ENCODE data around the gene PTCH1.
A peak's percentile ranks its signal among the peaks of the same experiment; 100 is the strongest.

The PTCH1 gene

GRCh38 chr9:95512709-95513095, 4.1 kb downstream of the PTCH1 start:
- no peak for DNase-seq (ENCODE audit: low spot score)

- no peak for DNase-seq (ENCODE audit: low spot score)
Observed at GRCh38 chr9:95511952-95512708, 4.6 kb downstream of the PTCH1 start.

- no peak for DNase-seq (ENCODE audit: low spot score)
Observed at GRCh38 chr9:95511616-95511931, 5.2 kb downstream of the PTCH1 start.

- peak; percentile 79 for DNase-seq (ENCODE audit: low spot score)
Observed at GRCh38 chr9:95510709-95511615, 5.8 kb downstream of the PTCH1 start.

GRCh38 chr9:95509851-95510708, 6.7 kb downstream of the PTCH1 start:
- DNase-seq (ENCODE audit: low spot score) = no peak

- DNase-seq (ENCODE audit: low spot score) = peak; percentile 48
Observed at GRCh38 chr9:95508968-95509850, 7.6 kb downstream of the PTCH1 start.

GRCh38 chr9:95508242-95508967, 8.4 kb downstream of the PTCH1 start:
- DNase-seq (ENCODE audit: low spot score) = no peak

GRCh38 chr9:95507464-95508241, 9.1 kb downstream of the PTCH1 start:
- DNase-seq (ENCODE audit: low spot score) = peak; percentile 31

- DNase-seq (ENCODE audit: low spot score) = no peak
Observed at GRCh38 chr9:95506678-95507463, 9.9 kb downstream of the PTCH1 start.

GRCh38 chr9:95506428-95506677, 10.4 kb downstream of the PTCH1 start:
- no peak for DNase-seq (ENCODE audit: low spot score)

- DNase-seq (ENCODE audit: low spot score) = no peak
Observed at GRCh38 chr9:95505717-95506427, 10.9 kb downstream of the PTCH1 start.

GRCh38 chr9:95505072-95505716, 11.6 kb downstream of the PTCH1 start:
- DNase-seq (ENCODE audit: low spot score) = no peak

GRCh38 chr9:95504053-95504963, 12.5 kb downstream of the PTCH1 start:
- DNase-seq (ENCODE audit: low spot score) = no peak

GRCh38 chr9:95503369-95503768, 13.4 kb downstream of the PTCH1 start:
- DNase-seq (ENCODE audit: low spot score) = no peak

GRCh38 chr9:95502248-95502647, 14.5 kb downstream of the PTCH1 start:
- no peak for DNase-seq (ENCODE audit: low spot score)

- no peak for DNase-seq (ENCODE audit: low spot score)
Observed at GRCh38 chr9:95499847-95500246, 16.9 kb downstream of the PTCH1 start.

- no peak for DNase-seq (ENCODE audit: low spot score)
Observed at GRCh38 chr9:95499046-95499676, 17.6 kb downstream of the PTCH1 start.

Data from CD4-positive, alpha-beta T cell treated with Interleukin-6 at 100 ng/mL for 8 hours (primary cell).